CD4-positive, alpha-beta T cell (primary cell): ENCODE results near the gene UBTD2. TPM values are rescaled to one million over a fixed set of nuclear protein-coding genes. Genes with fewer than 3 reads are reported as not detected.

Experiments used
- ATAC-seq: fragments of 200-7000 bp; cut with Tn5 transposase; one replicate; pipeline ENCODE4 v1.10.0; 2022; ENCODE audit warnings: mild to moderate bottlenecking; ENCODE audit not compliant: poor library complexity
- CTCF ChIA-PET: fragments of 350-600 bp; sonication (Branson Sonifier 250); formaldehyde crosslinking; loops from one replicate; lab custom pipeline; 2021; ENCODE audit warnings: antibody characterized with exemption, inconsistent platforms; lab: Charles Lee
- POLR2A ChIA-PET: fragments of 350-600 bp; sonication (Branson Sonifier 250); formaldehyde crosslinking; loops from one replicate; lab custom pipeline; 2021; ENCODE audit warnings: antibody characterized with exemption, inconsistent platforms; lab: Charles Lee
- DNase-seq, 14 experiments: peaks; one replicate each; pipeline ENCODE4 v3.0.0-alpha.2; 2013 to 2020; ENCODE audit warnings: mixed read lengths in 2 of 14
- H3K27ac ChIP-seq, 2 donors: one replicate each; pipeline versions ENCODE4 v1.5.1 to v1.7.0; 2013; ENCODE audit warnings: low read length in 2 of 2, low read depth in 1 of 2, mild to moderate bottlenecking in 1 of 2
- H3K27me3 ChIP-seq, 2 experiments: 1 replicate in 1 of 2; 2 replicates in 1 of 2; pipeline versions ENCODE4 v1.6.1 to v1.7.0; 2013; ENCODE audit warnings: low read length in 2 of 2, control low read depth in 1 of 2, mild to moderate bottlenecking in 1 of 2, moderate library complexity in 1 of 2; ENCODE audit not compliant: insufficient read depth in 2 of 2, control insufficient read depth in 1 of 2
- H3K36me3 ChIP-seq: one replicate; pipeline ENCODE4 v1.6.1; 2013; ENCODE audit warnings: low read length, control low read depth; ENCODE audit not compliant: insufficient read depth
- H3K4me1 ChIP-seq: one replicate; pipeline ENCODE4 v1.6.1; 2013; ENCODE audit warnings: low read length, control low read depth; ENCODE audit not compliant: insufficient read depth
- H3K4me3 ChIP-seq: one replicate; pipeline ENCODE4 v1.5.1; 2013; ENCODE audit warnings: mild to moderate bottlenecking, low read length, moderate library complexity
- H3K9me3 ChIP-seq, 2 experiments: 1 replicate in 1 of 2; 2 replicates in 1 of 2; pipeline versions ENCODE4 v1.6.1 to v1.7.0; 2013; ENCODE audit warnings: low read length in 2 of 2, mild to moderate bottlenecking in 2 of 2, control low read depth in 1 of 2, moderate library complexity in 1 of 2; ENCODE audit not compliant: control insufficient read depth in 1 of 2, insufficient read depth in 1 of 2
- H3K27ac Mint-ChIP-seq: one replicate; pipeline ENCODE4 v1.8.0; 2020; ENCODE audit warnings: mixed read lengths
- H3K27me3 Mint-ChIP-seq: one replicate; pipeline ENCODE4 v1.8.0; 2021; ENCODE audit warnings: mixed read lengths
- H3K36me3 Mint-ChIP-seq: one replicate; pipeline ENCODE4 v1.8.0; 2021; ENCODE audit warnings: low read depth, mixed read lengths
- H3K4me1 Mint-ChIP-seq: one replicate; pipeline ENCODE4 v1.8.0; 2021; ENCODE audit warnings: low read depth, mixed read lengths
- H3K4me3 Mint-ChIP-seq: one replicate; pipeline ENCODE4 v1.8.0; 2020; ENCODE audit warnings: mild to moderate bottlenecking, mixed read lengths
- H3K9me3 Mint-ChIP-seq: one replicate; pipeline ENCODE4 v1.8.0; 2020; ENCODE audit warnings: mixed read lengths
- intact Hi-C, 2 experiments: fragments of 100-400 bp; cut with DNase I in 1 of 2; cut with micrococcal nuclease in 1 of 2; formaldehyde crosslinking; loops; one replicate each; pipeline versions ENCODE4 v1.15.1 to v1.9.0; 2023 to 2025; cut with DNase I, micrococcal nuclease
- total RNA-seq, 174 experiments: library from RNA in 2 of 174; stranded (reverse) in 2 of 174; gene quantifications; one replicate each; pipeline ENCODE4 v1.2.3 and lab custom pipeline; 2021 to 2026
- TF ChIP-seq, protein P1 (sequence below): fragments of 200-600 bp; IDR thresholded peaks from one replicate; pipeline ENCODE4 v1.8.0; 2022; ENCODE audit warnings: antibody characterized with exemption, mild to moderate bottlenecking

UBTD2 gene
- total RNA-seq, 2 experiments from 2014 or later, result 0.66 to 1.1 TPM

DNA sequence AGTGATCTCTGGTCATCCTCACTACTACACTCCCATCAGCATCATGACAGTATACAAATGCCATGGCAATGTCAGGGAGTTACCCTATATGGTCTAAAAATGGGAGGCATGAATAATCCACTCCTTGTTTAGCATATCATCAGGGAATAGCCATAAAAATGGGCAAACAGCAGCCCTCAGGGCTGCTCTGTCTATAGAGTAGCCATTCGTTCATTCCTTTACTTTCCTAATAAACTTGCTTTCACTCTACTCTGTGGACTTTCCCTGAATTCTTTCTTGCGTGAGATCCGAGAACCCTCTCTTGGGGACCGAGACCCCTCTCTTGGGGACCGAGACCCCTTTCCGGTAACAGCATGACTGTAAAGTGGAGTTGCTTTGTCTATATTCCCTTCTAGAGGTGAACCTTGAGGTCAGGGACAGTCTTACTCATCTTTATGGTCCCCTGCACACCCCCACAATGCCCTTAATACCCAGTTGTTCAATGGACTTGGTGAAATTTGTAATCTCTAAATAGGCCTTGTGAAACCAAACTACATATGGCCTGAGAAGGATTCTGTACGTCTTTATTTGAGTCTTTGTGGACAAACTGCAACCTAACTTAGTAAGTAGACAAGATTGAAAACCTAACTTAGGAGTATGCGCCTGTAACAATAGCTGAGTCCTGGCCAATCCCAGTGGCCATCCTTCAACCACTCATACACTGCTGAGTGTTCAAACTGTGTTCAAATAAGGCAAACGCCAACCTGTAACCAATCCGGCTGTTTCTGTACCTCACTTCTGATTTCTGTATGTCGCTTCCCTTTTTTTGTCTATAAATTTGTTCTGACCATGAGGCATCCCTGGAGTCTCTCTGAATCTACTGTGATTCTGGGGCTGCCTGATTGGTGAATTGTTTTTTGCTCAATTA lies 32.3 kb upstream of the UBTD2 start:
- no peaks in the 10 kb centered on the region for H3K9me3 ChIP-seq
- no peak overlapping the region for H3K4me3 ChIP-seq
- no peaks in the 10 kb centered on the region for H3K36me3 ChIP-seq
- ChIA-PET CTCF (no interaction called here), POLR2A (no interaction called here)
- H3K27me3 Mint-ChIP-seq, result no peaks in the 10 kb centered on the region
- no peaks in the 10 kb centered on the region for H3K4me1 Mint-ChIP-seq
- no peaks in the 10 kb centered on the region for H3K4me1 ChIP-seq
- H3K9me3 Mint-ChIP-seq, result no peaks in the 10 kb centered on the region
- TF ChIP-seq, protein P1, sequence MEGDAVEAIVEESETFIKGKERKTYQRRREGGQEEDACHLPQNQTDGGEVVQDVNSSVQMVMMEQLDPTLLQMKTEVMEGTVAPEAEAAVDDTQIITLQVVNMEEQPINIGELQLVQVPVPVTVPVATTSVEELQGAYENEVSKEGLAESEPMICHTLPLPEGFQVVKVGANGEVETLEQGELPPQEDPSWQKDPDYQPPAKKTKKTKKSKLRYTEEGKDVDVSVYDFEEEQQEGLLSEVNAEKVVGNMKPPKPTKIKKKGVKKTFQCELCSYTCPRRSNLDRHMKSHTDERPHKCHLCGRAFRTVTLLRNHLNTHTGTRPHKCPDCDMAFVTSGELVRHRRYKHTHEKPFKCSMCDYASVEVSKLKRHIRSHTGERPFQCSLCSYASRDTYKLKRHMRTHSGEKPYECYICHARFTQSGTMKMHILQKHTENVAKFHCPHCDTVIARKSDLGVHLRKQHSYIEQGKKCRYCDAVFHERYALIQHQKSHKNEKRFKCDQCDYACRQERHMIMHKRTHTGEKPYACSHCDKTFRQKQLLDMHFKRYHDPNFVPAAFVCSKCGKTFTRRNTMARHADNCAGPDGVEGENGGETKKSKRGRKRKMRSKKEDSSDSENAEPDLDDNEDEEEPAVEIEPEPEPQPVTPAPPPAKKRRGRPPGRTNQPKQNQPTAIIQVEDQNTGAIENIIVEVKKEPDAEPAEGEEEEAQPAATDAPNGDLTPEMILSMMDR, result no peak
- no peak for ATAC-seq
- no peaks in the 10 kb centered on the region for H3K27me3 ChIP-seq
- no peaks in the 10 kb centered on the region for H3K36me3 Mint-ChIP-seq
- no peak overlapping the region for H3K4me3 Mint-ChIP-seq
- intact Hi-C loops, result no loop called here
- no peak overlapping the region for H3K27ac Mint-ChIP-seq
- H3K27ac ChIP-seq, result no peak overlapping the region
- DNase-seq, result no peak

GRCh38 chr5:172313915-172314314 lies 30.4 kb upstream of the UBTD2 start:
- POLR2A ChIA-PET, result no interaction called here

GRCh38 chr5:172312286-172312685 lies 28.7 kb upstream of the UBTD2 start:
- H3K27ac Mint-ChIP-seq, result no peak overlapping the region
- no peaks in the 10 kb centered on the region for H3K27me3 Mint-ChIP-seq
- Histone ChIP-seq H3K4me1 (no peaks in the 10 kb centered on the region), H3K9me3 (no peaks in the 10 kb centered on the region), H3K27ac (no peak overlapping the region), H3K36me3 (no peaks in the 10 kb centered on the region), H3K4me3 (no peak overlapping the region), H3K27me3 (no peaks in the 10 kb centered on the region)
- H3K36me3 Mint-ChIP-seq, result no peaks in the 10 kb centered on the region
- TF ChIP-seq, protein P1, result no peak
- H3K4me3 Mint-ChIP-seq, result no peak overlapping the region
- CTCF ChIA-PET, result no interaction called here
- intact Hi-C loops, result no loop called here
- ATAC-seq, result no peak
- no peaks in the 10 kb centered on the region for H3K4me1 Mint-ChIP-seq
- POLR2A ChIA-PET, result no interaction called here
- DNase-seq, result no peak
- no peaks in the 10 kb centered on the region for H3K9me3 Mint-ChIP-seq

More at GRCh38 chr5:172313915-172314314, 30.4 kb upstream of the UBTD2 start:
- no peaks in the 10 kb centered on the region for H3K4me1 Mint-ChIP-seq
- CTCF ChIA-PET, result interaction anchor here (0.7 kb wide), 1 partner anchor 330 kb away, joined by 3 read pairs; no protein-coding TSS in a partner anchor
- no peak for DNase-seq
- H3K36me3 Mint-ChIP-seq, result no peaks in the 10 kb centered on the region
- H3K4me1 ChIP-seq, result no peaks in the 10 kb centered on the region
- no peaks in the 10 kb centered on the region for H3K9me3 Mint-ChIP-seq
- TF ChIP-seq, protein P1, result no peak
- H3K27me3 Mint-ChIP-seq, result no peaks in the 10 kb centered on the region
- no peaks in the 10 kb centered on the region for H3K9me3 ChIP-seq
- intact Hi-C loops, result no loop called here
- H3K4me3 Mint-ChIP-seq, result no peak overlapping the region
- no peak for ATAC-seq
- no peaks in the 10 kb centered on the region for H3K27me3 ChIP-seq
- H3K36me3 ChIP-seq, result no peaks in the 10 kb centered on the region
- no peak overlapping the region for H3K27ac Mint-ChIP-seq
- H3K4me3 ChIP-seq, result no peak overlapping the region
- H3K27ac ChIP-seq, result no peak overlapping the region
